Measurements from ENCODE around the gene ARL6IP1.

Gene ARL6IP1

GRCh38 chr16:18801145-18801972, at the start of gene ARL6IP1:
Gene ARL6IP1, minus strand, starts transcription at chr16:18801549. Its CDS starts 83 bp downstream, at chr16:18801466.
- peak; percentile 99 for DNase-seq

DNA sequence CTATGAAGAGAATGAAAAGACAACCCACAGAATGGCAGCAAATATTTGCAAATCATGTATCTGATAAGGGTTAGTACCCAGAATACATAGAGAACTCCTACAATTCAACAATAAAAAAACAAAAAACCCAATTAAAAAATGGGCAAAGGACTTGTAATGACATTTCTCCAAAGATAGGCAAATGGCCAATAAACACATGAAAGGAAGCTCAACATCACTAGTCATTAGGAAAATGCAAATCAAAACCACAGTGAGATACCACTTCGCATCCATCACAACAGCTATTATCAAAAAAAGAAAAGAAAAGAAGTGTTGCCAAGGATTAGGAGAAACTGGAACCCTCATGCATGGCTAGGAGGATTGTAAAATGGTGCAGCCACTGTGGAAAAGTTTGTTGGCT, 45.1 kb upstream of the ARL6IP1 start:
- no peak for DNase-seq

DNA sequence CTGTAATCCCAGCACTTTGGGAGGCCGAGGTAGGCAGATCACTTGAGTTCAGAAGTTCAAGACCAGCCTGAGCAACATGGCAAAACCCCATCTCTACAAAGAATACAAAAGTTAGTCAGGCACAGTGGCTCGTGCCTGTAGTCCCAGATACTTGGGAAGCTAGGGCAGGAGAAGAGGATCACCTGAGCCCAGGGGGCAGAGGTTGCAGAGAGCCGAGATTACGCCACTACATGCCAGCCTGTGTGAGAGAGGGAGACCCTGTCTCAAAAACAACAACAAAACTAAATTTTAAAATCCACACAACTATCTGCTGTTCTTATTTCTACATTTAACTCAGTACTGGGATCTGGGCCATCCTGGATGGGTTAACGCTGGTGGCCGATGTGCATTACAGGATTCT, 41.2 kb upstream of the ARL6IP1 start:
- no peak for DNase-seq

DNA sequence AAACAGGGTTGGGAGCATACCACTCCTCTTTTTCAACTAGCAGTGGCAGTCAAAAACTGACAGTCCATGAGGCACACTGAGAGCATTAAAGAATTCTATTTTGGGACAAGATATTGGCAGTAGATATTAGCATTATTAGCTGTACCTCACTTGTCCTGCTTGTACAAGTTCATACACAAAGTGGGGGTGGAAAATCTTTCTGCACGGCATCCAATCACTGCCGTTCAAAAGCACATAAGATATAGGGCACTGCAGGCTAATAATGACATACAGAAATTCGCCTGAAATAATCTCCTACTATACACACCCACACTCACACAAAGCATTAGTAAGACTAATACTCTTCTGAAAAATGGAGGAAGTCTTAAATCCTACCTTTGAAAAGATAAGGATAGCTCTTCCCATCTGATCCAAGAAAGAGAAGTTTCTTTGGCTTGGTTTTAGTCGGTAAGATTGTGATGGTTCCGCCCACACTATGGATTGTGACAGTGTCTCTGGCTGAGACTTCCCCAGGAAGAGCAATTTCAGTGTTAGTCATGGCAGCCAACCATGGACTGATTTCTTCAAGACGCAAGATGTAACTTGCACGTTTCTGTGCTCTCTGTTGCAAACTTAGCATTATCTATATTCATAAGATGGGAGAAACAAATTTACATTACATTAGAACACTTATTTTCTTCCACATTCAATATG, 40.6 kb upstream of the ARL6IP1 start:
- no peak for DNase-seq

DNA sequence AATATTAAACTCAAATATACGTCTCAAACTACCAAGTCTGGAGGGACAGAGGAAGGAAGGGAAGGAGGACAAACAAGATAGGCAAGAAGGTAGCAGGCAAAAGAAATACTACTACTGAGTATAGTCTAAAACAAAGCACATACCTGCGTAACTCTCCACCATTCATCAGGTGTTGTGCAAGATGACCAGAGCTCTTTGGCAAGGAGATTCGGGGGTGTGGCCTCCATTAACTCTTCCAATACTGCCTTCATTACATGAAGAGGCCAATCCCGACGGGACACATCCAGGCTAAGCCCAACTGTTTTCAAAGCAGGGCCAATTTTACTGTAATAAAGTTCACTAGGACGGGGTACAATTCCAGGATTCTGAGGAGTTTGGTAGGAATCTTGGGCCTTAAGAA, 38.2 kb upstream of the ARL6IP1 start:
- DNase-seq, result no peak

GRCh38 chr16:18836702-18837101, 35.4 kb upstream of the ARL6IP1 start:
- peak; percentile 18 for DNase-seq

DNA sequence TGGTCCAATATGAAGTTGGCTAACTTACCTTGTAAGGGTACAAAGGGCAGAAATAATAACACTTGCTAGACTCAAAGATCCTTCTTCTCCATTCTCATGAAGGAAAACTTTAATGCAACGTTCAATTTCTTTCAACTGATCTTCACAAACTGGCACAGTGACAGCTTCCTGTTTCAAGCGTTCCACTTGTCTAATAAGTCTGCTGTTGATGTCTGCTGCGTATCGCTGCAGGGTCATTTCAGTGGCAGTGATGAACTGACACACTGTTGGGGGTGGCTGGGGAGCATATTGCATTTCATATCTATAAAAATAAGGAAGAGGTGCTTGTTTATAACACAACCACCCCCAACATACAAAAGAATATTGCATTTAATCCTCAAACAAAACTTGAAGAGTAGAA, 33.5 kb upstream of the ARL6IP1 start:
- DNase-seq, result no peak

- no peak for DNase-seq
Observed at GRCh38 chr16:18833707-18834505, 32.6 kb upstream of the ARL6IP1 start.

DNA sequence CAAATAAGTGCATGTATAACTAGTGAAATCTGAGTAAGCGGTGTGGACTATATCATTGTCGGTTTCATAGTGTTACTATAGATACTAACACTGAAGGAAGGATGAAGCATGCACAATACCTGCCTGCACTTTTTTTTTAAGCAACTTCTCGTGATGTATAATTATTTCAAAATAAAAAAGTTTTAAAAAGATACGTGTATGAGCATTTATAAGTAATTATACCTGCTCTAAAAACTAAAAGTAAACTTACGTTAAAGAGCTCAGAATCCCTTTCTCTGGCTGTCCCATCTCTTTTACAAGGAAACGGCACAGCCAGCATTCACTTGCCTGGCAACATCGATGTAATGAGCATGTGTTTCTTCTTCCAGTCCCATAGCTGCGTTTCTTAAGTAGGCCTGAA, 31.3 kb upstream of the ARL6IP1 start:
- no peak for DNase-seq

DNA sequence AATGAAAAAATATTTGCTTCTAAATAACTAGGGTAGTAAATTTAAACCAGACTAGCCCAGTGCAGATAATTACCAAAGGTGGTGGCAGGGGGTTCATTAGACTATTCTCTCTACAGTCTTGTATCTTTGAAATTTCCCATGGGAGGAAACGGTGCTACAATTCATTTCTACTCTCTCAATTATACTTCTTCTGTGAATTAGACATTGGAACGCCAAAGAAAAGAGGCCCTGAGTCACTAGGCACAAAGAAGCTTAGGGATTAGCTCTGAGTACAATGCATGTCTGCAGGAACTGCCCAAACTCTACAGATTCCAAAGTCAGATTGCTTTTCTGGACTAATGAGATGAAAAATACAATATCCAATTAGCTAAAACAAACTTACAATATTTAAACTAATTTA, 30.7 kb upstream of the ARL6IP1 start:
- DNase-seq, result no peak

GRCh38 chr16:18829251-18829650, 27.9 kb upstream of the ARL6IP1 start:
- DNase-seq, result no peak

- no peak for DNase-seq
Observed at GRCh38 chr16:18827890-18828289, 26.5 kb upstream of the ARL6IP1 start.

GRCh38 chr16:18816286-18816685, 14.9 kb upstream of the ARL6IP1 start:
- no peak for DNase-seq

- no peak for DNase-seq
Observed at GRCh38 chr16:18811925-18812324, 10.6 kb upstream of the ARL6IP1 start.

DNA sequence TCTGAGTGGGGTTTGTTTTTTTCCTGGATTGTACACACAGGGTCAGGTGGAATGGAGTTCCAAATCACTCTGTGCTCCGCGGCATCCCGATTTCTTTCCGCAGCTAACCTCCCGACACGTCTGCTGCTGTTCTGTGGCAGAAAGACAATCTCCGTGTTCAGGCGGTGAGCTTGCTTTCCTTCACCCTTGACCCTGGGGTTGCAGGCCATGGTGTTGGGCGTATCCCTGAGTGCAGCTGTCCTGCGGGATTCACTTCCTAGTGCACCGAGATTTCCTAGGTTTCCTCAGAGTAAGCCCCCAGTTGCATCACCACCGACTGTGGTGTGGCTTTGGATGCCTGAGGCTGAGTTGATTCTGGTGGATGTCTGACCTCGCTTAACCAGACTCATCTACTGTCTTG, 7.8 kb upstream of the ARL6IP1 start:
- no peak for DNase-seq

DNA sequence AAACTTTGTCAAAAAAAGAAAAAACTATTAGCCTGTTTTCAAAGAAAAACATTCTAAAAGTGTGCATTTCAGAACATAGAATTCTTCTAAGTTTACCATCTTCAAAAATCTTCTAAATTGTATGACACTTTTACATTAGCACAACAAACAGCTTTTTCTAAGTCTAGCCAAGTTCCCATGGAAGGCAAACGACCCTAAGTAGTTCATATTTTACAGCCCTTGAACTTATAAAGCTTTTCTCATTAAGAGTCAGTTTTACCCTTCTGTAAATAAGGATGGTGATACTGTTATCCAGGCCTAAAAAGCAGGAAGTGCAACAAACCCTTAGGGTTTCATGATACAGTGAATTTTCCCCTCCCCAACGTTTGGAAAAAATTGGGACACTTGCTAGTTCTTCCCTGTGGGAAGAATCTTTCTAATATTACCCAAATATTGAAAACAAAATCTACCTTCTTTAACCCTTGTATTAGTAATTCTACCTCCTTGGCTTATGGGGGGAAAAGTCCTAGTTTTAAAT, 4.0 kb upstream of the ARL6IP1 start:
- DNase-seq, result no peak

GRCh38 chr16:18804540-18804939, 3.2 kb upstream of the ARL6IP1 start:
- DNase-seq, result no peak

- peak; percentile 49 for DNase-seq
Observed at GRCh38 chr16:18803569-18804462, 2.5 kb upstream of the ARL6IP1 start.

DNA sequence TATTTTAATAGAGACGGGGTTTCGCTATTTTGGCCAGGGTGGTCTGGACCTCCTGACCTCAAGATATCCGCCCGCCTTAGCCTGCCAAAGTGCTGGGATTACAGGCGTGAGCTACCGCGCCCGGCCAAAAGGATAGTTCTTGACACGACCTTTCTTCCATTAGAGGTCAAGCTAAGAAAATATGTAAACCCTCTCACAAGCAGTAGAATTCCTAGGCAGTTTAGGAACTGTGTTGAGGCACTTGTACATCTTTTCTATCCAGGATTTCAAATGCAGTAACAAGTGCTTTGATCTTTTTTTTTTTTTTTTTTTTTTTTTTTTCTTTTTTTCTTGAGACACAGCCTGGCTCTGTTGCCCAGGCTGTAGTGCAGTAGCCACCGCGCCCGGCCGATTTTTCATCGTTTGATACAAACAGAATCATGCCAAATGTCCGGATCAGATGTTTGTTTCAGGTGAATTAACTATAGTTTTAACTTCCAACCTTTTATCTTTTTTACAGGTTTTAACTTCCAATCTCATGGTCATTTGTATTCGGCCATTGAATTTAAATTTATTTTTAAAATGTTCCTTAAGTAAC, 1.5 kb upstream of the ARL6IP1 start:
- no peak for DNase-seq

DNA sequence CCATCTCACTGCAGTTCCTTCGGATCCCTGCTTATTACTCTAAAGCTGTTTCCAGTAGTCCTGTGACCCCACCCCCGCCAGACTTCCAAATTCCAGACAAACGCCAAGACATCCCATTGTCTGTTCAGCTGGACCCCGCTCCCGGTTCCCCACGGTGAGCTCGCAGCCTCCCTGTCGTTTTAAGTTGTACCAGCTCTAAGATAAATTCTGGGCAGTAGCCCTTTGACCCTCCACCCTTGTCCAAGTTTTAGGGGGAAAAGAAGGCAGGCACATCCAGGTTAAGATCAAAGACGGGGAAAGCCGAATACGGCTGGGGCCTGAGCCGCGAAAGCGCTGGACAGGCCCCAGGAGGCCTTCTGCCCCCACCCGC, 589 bp downstream of the ARL6IP1 start:
- DNase-seq, result no peak

GRCh38 chr16:18800293-18800692, 1.1 kb downstream of the ARL6IP1 start:
- DNase-seq, result no peak

GRCh38 chr16:18799500-18799899, 1.8 kb downstream of the ARL6IP1 start:
- DNase-seq, result no peak

Data from activated CD4-positive, alpha-beta T cell treated with anti-CD3 and anti-CD28 coated beads, Interleukin-2, amount 50 U/mL, for 16 hours (primary cell).